Measurements from ENCODE around the gene USP20.

GRCh38 chr9:129826759-129827158 is 8.5 kb upstream of the USP20 start:
- TF ChIP-seq CTCF (IDR thresholded peaks at IDR 0.05), result no peak
- no peak for TF ChIP-seq SIN3A (IDR thresholded peaks at IDR 0.05; ENCODE audit: borderline replicate concordance, insufficient read depth, low read depth, low read length)
- TF ChIP-seq REST (IDR thresholded peaks at IDR 0.05; ENCODE audit: insufficient read depth in 1 of 2, low read depth in 2 of 2, low read length in 1 of 2), result no peak
- TF ChIP-seq POLR2AphosphoS5 (IDR thresholded peaks at IDR 0.05; ENCODE audit: low read depth, low read length), result no peak
- TF ChIP-seq TCF7L2 (IDR thresholded peaks at IDR 0.05; ENCODE audit: low read depth, low read length), result no peak
